ENCODE measurements around the gene CDC5L.
"Not testable (repeated sequence)": the region's sequence is repeated elsewhere in the genome, so short reads cannot be mapped to it uniquely, and the experiment has no call there.

Gene CDC5L

GRCh38 chr6:44387346-44388134 lies at the start of gene CDC5L:
Gene CDC5L, plus strand, starts transcription at chr6:44387706. Its CDS starts 118 bp downstream, at chr6:44387824.
- peak; percentile 87 for DNase-seq (ENCODE audit: low read depth)

- peak; percentile 49 for DNase-seq (ENCODE audit: low read depth)
These were observed 49.0 kb upstream of the CDC5L start for GRCh38 chr6:44338228-44339122.

GRCh38 chr6:44339301-44339700 lies 48.2 kb upstream of the CDC5L start:
- DNase-seq (ENCODE audit: low read depth) = no peak

- DNase-seq (ENCODE audit: low read depth) = no peak
These were observed 47.5 kb upstream of the CDC5L start for GRCh38 chr6:44339763-44340625.

- no peak for DNase-seq (ENCODE audit: low read depth)
These were observed 46.2 kb upstream of the CDC5L start for GRCh38 chr6:44341095-44341890.

GRCh38 chr6:44342052-44342451 lies 45.5 kb upstream of the CDC5L start:
- no peak for DNase-seq (ENCODE audit: low read depth)

- DNase-seq (ENCODE audit: low read depth) = no peak
These were observed 45.0 kb upstream of the CDC5L start, which contains the start of gene SPATS1 for GRCh38 chr6:44342489-44342888. Gene SPATS1, plus strand, starts transcription at chr6:44342650. Its CDS starts 446 bp downstream, at chr6:44343096.

GRCh38 chr6:44346818-44347217 lies 40.7 kb upstream of the CDC5L start:
- DNase-seq (ENCODE audit: low read depth) = not testable (repeated sequence)

- DNase-seq (ENCODE audit: low read depth) = no peak
These were observed 37.4 kb upstream of the CDC5L start for GRCh38 chr6:44349904-44350649.

- not testable (repeated sequence) for DNase-seq (ENCODE audit: low read depth)
These were observed 36.9 kb upstream of the CDC5L start for GRCh38 chr6:44350650-44350994.

- DNase-seq (ENCODE audit: low read depth) = no peak
These were observed 35.2 kb upstream of the CDC5L start for GRCh38 chr6:44352259-44352658.

GRCh38 chr6:44353336-44353735 lies 34.2 kb upstream of the CDC5L start:
- DNase-seq (ENCODE audit: low read depth) = no peak

- no peak for DNase-seq (ENCODE audit: low read depth)
These were observed 31.9 kb upstream of the CDC5L start for GRCh38 chr6:44355640-44356039.

GRCh38 chr6:44356487-44356886 lies 31.0 kb upstream of the CDC5L start:
- DNase-seq (ENCODE audit: low read depth) = no peak

- DNase-seq (ENCODE audit: low read depth) = no peak
These were observed 27.5 kb upstream of the CDC5L start for GRCh38 chr6:44359973-44360372.

GRCh38 chr6:44361947-44362346 lies 25.6 kb upstream of the CDC5L start:
- DNase-seq (ENCODE audit: low read depth) = no peak

GRCh38 chr6:44363377-44363926 lies 24.1 kb upstream of the CDC5L start:
- no peak for DNase-seq (ENCODE audit: low read depth)

- no peak for DNase-seq (ENCODE audit: low read depth)
These were observed 20.7 kb upstream of the CDC5L start for GRCh38 chr6:44366781-44367180.

GRCh38 chr6:44367681-44368080 lies 19.8 kb upstream of the CDC5L start:
- no peak for DNase-seq (ENCODE audit: low read depth)

GRCh38 chr6:44373051-44373450 lies 14.5 kb upstream of the CDC5L start:
- DNase-seq (ENCODE audit: low read depth) = no peak
